GM21515 (cell line): Measurements from ENCODE around the gene FAP.

ENCODE experiments used
- ATAC-seq: cut with Tn5 transposase; IDR thresholded peaks from one replicate; pipeline ENCODE4 v1.9.1; 2021; ENCODE audit not compliant: unreplicated experiment

FAP gene

GRCh38 chr2:162127422-162127821 is 115.8 kb downstream of the FAP start:
- ATAC-seq: no peak

GRCh38 chr2:162126527-162126926 is 116.7 kb downstream of the FAP start:
- ATAC-seq: peak; percentile 12

- peak; percentile 92 for ATAC-seq
Measured at GRCh38 chr2:162126111-162126519, 117.1 kb downstream of the FAP start.

GRCh38 chr2:162125138-162125537 is 118.1 kb downstream of the FAP start:
- ATAC-seq: no peak

- ATAC-seq: peak; percentile 53
Measured at GRCh38 chr2:162123806-162124758, 119.2 kb downstream of the FAP start.
